ENCODE measurements around the gene CTSW.

DNA sequence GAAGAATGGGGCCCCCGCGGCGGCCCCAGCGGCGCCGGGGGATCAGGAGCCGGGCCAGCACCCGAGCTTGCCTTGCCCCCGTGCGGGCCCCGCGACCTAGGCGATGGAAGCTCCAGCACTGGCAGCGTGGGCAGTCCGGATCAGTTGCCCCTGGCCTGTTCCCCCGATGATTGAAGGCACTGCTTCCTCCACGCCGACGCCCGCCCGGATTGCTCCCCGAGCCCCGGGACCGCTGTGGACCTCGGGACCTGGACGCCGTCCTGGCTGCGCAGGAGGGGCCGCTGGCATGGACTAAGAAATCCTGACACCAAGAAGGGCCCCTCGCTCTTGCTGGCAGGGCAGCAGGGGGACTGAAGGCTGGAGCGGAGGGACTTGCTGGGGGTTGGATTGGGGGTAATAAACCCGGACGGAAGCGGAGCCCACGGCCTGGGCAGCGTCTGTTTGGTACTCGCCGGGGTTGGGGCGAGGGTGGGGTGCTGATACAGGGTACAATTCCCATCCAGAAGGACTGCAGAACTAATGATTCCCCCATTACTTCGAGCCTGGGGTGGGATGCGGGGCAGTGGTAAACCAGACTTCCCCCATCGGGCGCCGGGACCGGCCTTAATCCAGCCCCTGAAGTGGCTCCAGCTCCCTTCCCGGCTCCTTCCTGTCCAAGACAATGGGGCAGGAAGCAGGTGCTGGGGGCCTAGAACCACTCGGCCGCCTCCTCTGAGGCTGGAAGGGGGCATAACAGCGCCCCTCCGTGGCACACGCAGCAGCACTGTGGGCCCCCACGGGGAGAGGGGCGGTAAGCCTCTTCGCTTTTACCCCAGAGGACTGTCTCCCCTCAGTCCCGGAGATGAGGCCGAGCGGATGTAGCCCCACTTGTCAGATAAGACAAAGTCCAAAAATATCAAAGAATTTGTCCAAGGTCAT, 11.8 kb downstream of the CTSW start:
- TF ChIP-seq CTCF (IDR thresholded peaks at IDR 0.05) = no peak
- TF ChIP-seq POLR2A (IDR thresholded peaks at IDR 0.05) = no peak

All from suprapubic skin (tissue), 3 donors.